ENCODE measurements around the gene SNTN.
"Not testable (repeated sequence)": the region's sequence is repeated elsewhere in the genome, so short reads cannot be mapped to it uniquely, and the experiment has no call there.

The SNTN gene

GRCh38 chr3:63652066-63652725 is at the start of gene SNTN:
Gene SNTN (plus strand): TSS chr3:63652675. CDS start chr3:63652688, 13 bp downstream.
- Mint-ChIP-seq H3K27ac (no peak within 1 kb of the TSS), H3K9me3 (no peaks in the 10 kb centered on the region), H3K4me3 (no peak within 1 kb of the TSS), H3K4me1 (ENCODE audit: low read depth) (no peaks in the 10 kb centered on the region), H3K36me3 (ENCODE audit: low read depth) (no peaks in the 10 kb centered on the region), H3K27me3 (no peaks in the 10 kb centered on the region)

DNA sequence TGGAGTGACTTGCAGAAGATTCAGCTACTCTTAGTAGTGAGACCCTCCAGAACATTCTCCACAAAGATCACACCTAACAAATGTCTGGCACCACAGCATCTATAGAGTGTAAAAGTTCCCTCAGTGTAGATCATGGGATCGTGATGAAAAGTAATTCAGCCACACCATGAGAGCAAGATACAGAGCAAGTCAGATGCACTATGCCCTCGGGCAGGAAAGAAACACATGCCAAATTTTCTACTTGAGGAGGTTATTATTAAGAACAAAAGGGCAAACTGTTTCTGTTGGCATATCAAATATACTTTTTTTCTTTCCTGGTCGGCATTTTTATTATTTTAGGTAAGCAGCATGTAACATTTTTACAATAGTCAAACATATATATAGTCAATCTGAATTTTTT is 44.8 kb upstream of the SNTN start:
- H3K27ac Mint-ChIP-seq, result no peak overlapping the region
- H3K36me3 Mint-ChIP-seq (ENCODE audit: low read depth), result no peaks in the 10 kb centered on the region
- no peaks in the 10 kb centered on the region for H3K9me3 Mint-ChIP-seq
- H3K4me1 Mint-ChIP-seq (ENCODE audit: low read depth), result no peaks in the 10 kb centered on the region
- no peaks in the 10 kb centered on the region for H3K27me3 Mint-ChIP-seq
- H3K4me3 Mint-ChIP-seq, result no peak overlapping the region

DNA sequence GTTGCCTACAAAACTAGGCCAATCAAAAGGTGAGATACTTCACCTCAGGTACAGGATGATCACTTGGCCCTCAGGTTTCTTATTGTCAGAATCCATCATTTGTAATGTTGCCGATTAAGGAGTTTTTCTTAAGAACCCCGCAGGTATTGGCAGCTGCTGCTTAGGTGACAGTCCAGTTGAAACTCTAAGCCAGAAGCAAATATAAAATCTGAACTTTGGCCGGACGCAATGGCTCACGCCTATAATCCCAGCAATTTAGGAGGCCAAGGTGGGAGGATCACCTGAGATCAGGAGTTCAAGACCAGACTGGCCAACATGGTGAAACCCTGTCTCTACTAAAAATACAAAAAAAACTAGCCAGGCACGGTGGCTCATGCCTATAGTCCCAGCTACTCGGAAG is 43.1 kb upstream of the SNTN start:
- H3K4me1 Mint-ChIP-seq (ENCODE audit: low read depth), result no peaks in the 10 kb centered on the region
- no peaks in the 10 kb centered on the region for H3K27me3 Mint-ChIP-seq
- no peaks in the 10 kb centered on the region for H3K9me3 Mint-ChIP-seq
- no peak overlapping the region for H3K27ac Mint-ChIP-seq
- H3K36me3 Mint-ChIP-seq (ENCODE audit: low read depth), result no peaks in the 10 kb centered on the region
- no peak overlapping the region for H3K4me3 Mint-ChIP-seq

GRCh38 chr3:63609834-63610233 is 42.6 kb upstream of the SNTN start:
- no peaks in the 10 kb centered on the region for H3K27me3 Mint-ChIP-seq
- no peak overlapping the region for H3K4me3 Mint-ChIP-seq
- no peaks in the 10 kb centered on the region for H3K36me3 Mint-ChIP-seq (ENCODE audit: low read depth)
- no peak overlapping the region for H3K27ac Mint-ChIP-seq
- no peaks in the 10 kb centered on the region for H3K9me3 Mint-ChIP-seq
- no peaks in the 10 kb centered on the region for H3K4me1 Mint-ChIP-seq (ENCODE audit: low read depth)

- Mint-ChIP-seq H3K9me3 (no peaks in the 10 kb centered on the region), H3K27ac (no peak overlapping the region), H3K36me3 (ENCODE audit: low read depth) (no peaks in the 10 kb centered on the region)
Observed at GRCh38 chr3:63611382-63611781, 41.1 kb upstream of the SNTN start.

GRCh38 chr3:63613561-63613960 is 38.9 kb upstream of the SNTN start:
- no peak overlapping the region for H3K27ac Mint-ChIP-seq
- H3K36me3 Mint-ChIP-seq (ENCODE audit: low read depth), result no peaks in the 10 kb centered on the region
- no peak overlapping the region for H3K4me3 Mint-ChIP-seq
- H3K27me3 Mint-ChIP-seq, result no peaks in the 10 kb centered on the region
- no peaks in the 10 kb centered on the region for H3K4me1 Mint-ChIP-seq (ENCODE audit: low read depth)
- H3K9me3 Mint-ChIP-seq, result no peaks in the 10 kb centered on the region

More at GRCh38 chr3:63611382-63611781, 41.1 kb upstream of the SNTN start:
- Mint-ChIP-seq H3K4me1 (ENCODE audit: low read depth) (no peaks in the 10 kb centered on the region), H3K27me3 (no peaks in the 10 kb centered on the region), H3K4me3 (no peak overlapping the region)

DNA sequence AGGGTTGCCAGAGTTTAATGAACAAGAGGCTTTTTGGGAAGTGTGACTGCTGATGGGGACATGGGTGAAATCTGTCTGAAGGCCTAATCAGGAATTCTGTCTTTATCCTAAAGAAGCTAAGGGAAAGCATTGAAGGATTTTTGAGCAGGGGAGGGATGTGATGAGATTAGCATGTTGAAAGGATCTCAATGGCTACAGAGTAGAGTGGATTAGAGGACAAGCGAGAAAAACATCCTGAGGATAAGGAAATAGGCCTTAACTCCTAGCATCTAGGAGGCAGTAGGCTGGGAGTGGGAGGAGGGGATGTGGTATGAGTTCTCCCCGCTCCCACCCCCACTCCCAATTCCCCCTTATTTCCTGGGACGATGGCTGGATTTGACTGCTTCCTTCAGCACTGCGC is 35.1 kb upstream of the SNTN start:
- peaks cover 5% of the 10 kb centered on the region for H3K9me3 Mint-ChIP-seq
- no peaks in the 10 kb centered on the region for H3K4me1 Mint-ChIP-seq (ENCODE audit: low read depth)
- no peak overlapping the region for H3K4me3 Mint-ChIP-seq
- H3K27me3 Mint-ChIP-seq, result no peaks in the 10 kb centered on the region
- H3K27ac Mint-ChIP-seq, result no peak overlapping the region
- no peaks in the 10 kb centered on the region for H3K36me3 Mint-ChIP-seq (ENCODE audit: low read depth)

GRCh38 chr3:63624941-63625560 is 27.4 kb upstream of the SNTN start:
- Mint-ChIP-seq H3K4me1 (ENCODE audit: low read depth) (no peaks in the 10 kb centered on the region), H3K4me3 (no peak overlapping the region), H3K27ac (no peak overlapping the region), H3K36me3 (ENCODE audit: low read depth) (no peaks in the 10 kb centered on the region), H3K9me3 (peaks cover 5% of the 10 kb centered on the region), H3K27me3 (no peaks in the 10 kb centered on the region)

GRCh38 chr3:63631670-63632069 is 20.8 kb upstream of the SNTN start:
- peaks cover 7% of the 10 kb centered on the region for H3K9me3 Mint-ChIP-seq
- H3K4me1 Mint-ChIP-seq (ENCODE audit: low read depth), result no peaks in the 10 kb centered on the region
- no peak overlapping the region for H3K4me3 Mint-ChIP-seq
- H3K27ac Mint-ChIP-seq, result no peak overlapping the region
- peaks cover 3% of the 10 kb centered on the region for H3K27me3 Mint-ChIP-seq
- no peaks in the 10 kb centered on the region for H3K36me3 Mint-ChIP-seq (ENCODE audit: low read depth)

- H3K36me3 Mint-ChIP-seq (ENCODE audit: low read depth), result no peaks in the 10 kb centered on the region
- H3K4me1 Mint-ChIP-seq (ENCODE audit: low read depth), result no peaks in the 10 kb centered on the region
- H3K27me3 Mint-ChIP-seq, result peaks cover 9% of the 10 kb centered on the region
Observed at GRCh38 chr3:63635186-63635585, 17.3 kb upstream of the SNTN start.

GRCh38 chr3:63639806-63640205 is 12.7 kb upstream of the SNTN start:
- Mint-ChIP-seq H3K9me3 (peaks cover 20% of the 10 kb centered on the region), H3K4me1 (ENCODE audit: low read depth) (no peaks in the 10 kb centered on the region), H3K27ac (no peak overlapping the region), H3K36me3 (ENCODE audit: low read depth) (no peaks in the 10 kb centered on the region), H3K4me3 (no peak overlapping the region), H3K27me3 (peaks cover 11% of the 10 kb centered on the region)

More at GRCh38 chr3:63635186-63635585, 17.3 kb upstream of the SNTN start:
- Mint-ChIP-seq H3K4me3 (no peak overlapping the region), H3K9me3 (peaks cover 15% of the 10 kb centered on the region), H3K27ac (no peak overlapping the region)

GRCh38 chr3:63642488-63642887 is 10.0 kb upstream of the SNTN start:
- Mint-ChIP-seq H3K36me3 (ENCODE audit: low read depth) (no peaks in the 10 kb centered on the region), H3K27me3 (peaks cover 12% of the 10 kb centered on the region), H3K27ac (no peak overlapping the region), H3K4me1 (ENCODE audit: low read depth) (no peaks in the 10 kb centered on the region), H3K4me3 (no peak overlapping the region), H3K9me3 (peaks cover 11% of the 10 kb centered on the region)

DNA sequence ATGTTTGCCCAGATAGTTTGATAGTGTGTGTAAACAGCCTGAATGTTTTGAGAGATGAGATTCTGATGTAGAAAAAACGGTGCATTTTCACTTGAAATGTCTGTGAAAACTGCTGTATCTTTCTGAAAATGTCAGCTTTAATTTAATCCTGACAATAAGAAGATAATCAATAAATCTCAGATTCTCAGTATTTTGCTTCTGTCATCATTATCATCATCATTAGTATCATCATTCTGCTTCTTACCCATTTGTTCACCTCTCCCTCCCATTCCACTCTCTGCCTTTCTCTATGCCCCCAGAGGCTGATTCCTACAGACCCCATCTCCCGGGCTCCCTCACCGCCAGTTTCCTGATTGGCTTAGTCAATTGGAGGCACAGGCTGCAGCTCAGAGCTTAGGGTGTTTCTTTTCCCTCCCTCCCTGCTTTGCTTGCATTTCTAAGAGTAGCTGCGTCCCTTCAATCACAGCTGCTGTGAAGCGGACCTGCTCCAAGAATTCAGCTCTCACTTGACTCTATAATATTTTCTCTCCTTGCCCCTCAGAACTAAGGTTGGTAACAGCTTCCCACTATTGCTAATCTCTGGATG is 8.2 kb upstream of the SNTN start:
- Mint-ChIP-seq H3K27ac (no peak overlapping the region), H3K4me1 (ENCODE audit: low read depth) (no peaks in the 10 kb centered on the region), H3K36me3 (ENCODE audit: low read depth) (no peaks in the 10 kb centered on the region), H3K27me3 (peaks cover 6% of the 10 kb centered on the region), H3K4me3 (no peak overlapping the region), H3K9me3 (peaks cover 5% of the 10 kb centered on the region)

- not testable (repeated sequence) for H3K36me3 Mint-ChIP-seq (ENCODE audit: low read depth); H3K9me3 Mint-ChIP-seq; H3K4me3 Mint-ChIP-seq; H3K27ac Mint-ChIP-seq; H3K27me3 Mint-ChIP-seq; H3K4me1 Mint-ChIP-seq (ENCODE audit: low read depth)
Observed at GRCh38 chr3:63644928-63645781, 7.3 kb upstream of the SNTN start.

- H3K9me3 Mint-ChIP-seq, result no peaks in the 10 kb centered on the region
- H3K27me3 Mint-ChIP-seq, result no peaks in the 10 kb centered on the region
- no peaks in the 10 kb centered on the region for H3K36me3 Mint-ChIP-seq (ENCODE audit: low read depth)
- no peak overlapping the region for H3K27ac Mint-ChIP-seq
- H3K4me1 Mint-ChIP-seq (ENCODE audit: low read depth), result no peaks in the 10 kb centered on the region
- H3K4me3 Mint-ChIP-seq, result no peak overlapping the region
Observed at GRCh38 chr3:63654211-63654610, 1.7 kb downstream of the SNTN start.

Measured in stimulated activated naive CD8-positive, alpha-beta T cell treated with anti-CD3 and anti-CD28 coated beads, Interleukin-15, Interleukin-2, amounts not matched to agents 100 ng/mL and 50 ng/mL, for 24 hours (primary cell).